ENCODE results near the gene LACC1.

LACC1 gene

DNA sequence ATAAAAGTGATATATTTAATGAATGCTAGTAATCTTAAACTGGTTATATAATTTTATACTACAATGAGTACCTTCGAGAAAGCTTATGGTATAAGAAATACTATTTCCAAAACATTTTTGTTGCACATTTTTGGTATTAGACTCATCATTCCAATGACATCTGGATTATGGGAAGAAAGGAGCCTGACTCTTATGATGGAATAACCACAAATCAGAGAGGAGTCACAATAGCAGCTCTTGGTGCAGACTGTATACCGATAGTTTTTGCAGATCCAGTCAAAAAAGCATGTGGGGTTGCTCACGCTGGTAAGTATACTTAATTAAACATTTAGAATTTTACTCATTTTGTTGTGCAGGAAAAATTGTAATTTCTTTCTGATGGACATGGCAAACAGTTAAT lies 3.9 kb downstream of the LACC1 start:
- DNase-seq, result no peak

DNA sequence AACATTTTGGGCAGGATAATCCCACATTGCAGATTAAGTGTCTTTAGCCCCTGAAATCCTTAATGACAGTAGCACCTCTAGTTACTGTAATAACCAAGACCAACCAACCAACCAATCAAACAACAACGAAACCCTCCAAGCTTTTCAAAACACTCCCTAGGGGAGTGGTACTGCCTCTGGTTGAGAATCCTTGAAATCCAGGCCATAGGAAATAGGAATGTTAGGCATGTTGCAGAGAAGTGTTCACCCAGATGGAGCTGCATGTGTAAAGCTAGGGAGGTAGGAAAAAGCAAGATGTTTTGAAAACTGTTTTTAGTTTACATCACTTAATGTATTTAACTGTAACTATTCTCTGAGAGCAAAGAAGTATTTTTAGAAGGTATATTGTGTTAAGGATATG lies 4.5 kb downstream of the LACC1 start:
- DNase-seq, result no peak

DNA sequence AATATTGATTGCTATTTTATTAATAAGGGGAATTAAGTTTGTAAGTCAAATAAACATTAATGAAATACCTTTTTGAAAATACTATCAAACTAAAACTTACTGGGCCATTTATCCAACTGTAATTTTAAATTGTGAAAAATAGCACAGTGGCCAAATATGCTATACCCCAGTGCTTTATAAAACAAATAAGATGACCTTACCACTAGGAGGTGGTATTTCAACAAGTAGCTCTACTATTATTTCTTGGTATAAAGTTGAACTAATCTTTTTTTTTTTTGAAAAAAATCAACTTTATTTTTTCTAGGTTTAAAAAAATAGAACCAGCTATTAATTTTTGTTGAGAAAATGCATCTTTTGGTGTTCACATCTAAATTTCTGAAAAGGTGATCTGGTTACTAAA lies 14.7 kb downstream of the LACC1 start:
- no peak for DNase-seq

DNA sequence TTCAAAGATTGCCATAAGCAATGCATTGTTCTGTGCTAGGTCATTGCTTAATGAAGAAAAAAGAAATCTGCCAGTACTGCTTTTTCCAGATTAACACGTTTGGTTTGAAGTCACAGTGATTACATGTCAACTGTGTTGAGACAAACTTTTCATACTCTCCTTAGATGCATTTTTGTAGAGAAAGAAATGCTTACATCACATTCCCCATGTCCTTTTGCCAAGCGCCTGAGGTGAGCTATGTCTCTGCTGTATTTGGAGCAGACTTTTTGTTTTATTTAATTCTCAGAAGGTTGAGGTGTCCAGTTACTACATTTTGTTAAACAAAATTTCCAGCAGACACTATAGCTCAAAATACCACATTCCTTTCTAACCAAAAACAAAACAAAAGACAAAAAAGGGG lies 16.2 kb downstream of the LACC1 start:
- no peak for DNase-seq

DNA sequence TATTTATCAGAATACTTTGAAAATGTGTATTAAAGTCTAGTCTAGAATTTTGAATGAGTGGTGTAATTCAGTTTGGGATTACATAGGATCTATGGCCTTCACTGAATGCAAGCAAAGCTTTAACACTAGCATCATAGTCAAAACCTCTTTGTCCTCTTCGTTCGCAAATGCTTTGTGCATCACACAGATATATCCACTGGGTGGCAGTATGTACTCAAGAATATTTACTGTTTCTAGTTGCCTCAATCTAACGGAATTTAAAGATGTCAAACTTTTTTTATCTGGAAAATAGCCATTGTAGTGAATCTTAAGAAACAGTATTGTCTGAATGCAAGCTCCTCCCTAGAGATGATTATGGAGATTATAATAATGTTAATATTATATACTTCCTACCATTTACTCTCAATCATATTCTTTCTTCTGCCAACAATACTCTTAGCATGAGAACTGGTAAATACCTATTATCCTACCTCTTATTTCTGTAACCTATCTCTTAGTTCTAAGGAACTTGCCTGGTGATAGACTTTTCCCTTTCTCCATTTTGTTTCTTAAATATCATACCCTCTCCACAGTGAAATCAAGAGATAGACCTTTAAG lies 25.8 kb downstream of the LACC1 start:
- DNase-seq, result peak in 13 of 56 donors; percentile 1 to 79 (median 14)

DNA sequence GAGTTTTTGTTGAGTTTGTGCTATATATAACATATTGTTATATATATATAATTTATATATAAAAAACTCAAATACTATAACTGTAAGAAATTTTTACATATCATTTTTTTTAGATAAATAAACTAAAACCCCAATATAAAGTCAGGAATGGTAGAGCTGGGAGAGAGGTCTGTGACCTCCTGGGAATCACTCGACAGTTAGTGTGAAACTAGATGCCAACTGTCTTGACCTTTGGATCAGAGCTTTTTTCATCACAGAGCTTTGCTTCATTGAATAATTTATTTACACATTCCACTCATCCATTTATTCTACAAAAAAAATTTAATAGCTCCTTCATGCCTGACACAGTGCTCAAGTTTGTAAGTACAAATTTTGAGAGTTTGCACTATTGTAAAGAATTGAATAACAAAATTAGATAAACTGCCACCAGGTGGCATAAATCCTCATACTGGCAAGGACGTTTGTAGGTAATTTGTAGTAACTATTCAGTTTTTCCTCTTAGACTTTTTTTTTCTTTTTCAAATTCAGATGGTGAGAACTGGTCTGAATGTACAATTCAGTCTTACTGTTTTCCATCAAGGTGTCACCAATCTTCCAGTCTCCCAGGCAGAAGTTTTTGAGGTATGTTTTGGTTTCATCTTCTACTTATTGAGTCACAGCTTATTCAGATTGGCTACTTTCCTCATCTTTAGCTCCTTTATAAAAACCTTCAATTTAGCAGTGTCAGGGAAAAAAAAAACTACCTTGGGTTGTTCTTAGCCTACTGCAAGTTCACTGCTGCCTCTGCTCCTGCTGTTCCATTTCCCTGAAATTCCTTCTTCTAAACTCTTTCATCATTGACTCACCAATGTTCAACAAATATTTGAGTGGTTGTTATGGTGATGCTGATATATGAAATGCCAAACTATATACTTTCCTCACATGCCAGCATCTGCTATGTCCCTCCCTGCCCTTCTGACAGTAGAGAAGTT lies 28.7 kb downstream of the LACC1 start:
- peak in 2 of 56 donors; percentile 9 to 16 for DNase-seq

DNA sequence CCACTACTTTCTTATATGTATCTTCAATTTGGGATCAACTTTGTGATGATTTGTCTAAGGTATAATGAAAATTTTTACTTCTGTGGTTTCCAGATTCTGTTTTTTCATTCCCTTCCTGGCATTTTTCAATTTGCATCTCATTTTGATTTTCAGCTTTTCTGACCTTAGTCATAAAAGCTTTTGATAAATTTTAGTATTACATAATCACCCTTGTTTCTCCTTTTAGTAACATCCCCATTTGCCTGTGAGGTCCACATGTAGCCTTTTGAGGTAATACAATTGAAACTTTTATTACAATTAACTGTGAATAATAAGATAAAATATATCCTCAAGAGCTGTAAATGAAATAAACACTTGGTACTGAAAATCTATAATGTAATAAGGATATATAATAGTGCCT lies 31.2 kb downstream of the LACC1 start:
- DNase-seq, result no peak

DNA sequence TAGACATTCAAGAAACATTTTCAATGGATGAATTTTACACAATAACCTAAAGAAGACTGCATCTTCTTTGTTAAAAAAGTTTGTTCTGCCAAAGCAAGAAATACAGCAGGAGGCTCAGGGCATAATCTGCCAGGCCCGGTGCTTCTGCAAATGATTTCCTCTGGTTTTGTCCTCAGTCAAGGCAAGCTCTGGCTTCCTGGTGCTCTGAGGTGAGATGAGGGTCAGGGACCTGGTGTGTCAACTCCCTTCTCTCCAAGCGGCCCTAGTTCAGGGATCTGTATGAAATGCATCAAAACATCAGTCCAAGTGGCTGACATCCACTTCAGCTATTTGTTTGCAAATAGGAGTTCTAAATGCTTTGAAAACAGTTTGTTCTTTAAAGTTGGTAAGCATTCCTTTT lies 31.6 kb downstream of the LACC1 start:
- no peak for DNase-seq

DNA sequence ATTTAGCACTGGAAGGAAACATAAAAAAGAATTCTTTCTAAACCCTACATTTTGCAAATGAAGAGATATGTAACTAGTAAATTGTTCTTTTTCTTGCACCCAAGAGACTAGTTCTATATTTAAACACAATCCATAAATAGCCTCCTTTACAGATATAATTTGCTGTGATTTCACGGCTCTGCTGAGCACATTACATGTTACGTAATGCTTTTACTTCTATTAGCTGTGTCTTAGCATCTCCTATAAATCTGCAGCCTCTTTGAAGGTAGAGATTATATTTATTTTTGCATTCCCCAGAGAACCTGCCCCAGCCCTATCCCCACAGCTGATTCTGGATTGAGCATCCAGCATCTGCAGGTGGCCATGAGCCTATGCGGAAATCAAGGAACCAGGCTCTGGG lies 32.2 kb downstream of the LACC1 start:
- DNase-seq, result peak in 1 of 56 donors; percentile 3

DNA sequence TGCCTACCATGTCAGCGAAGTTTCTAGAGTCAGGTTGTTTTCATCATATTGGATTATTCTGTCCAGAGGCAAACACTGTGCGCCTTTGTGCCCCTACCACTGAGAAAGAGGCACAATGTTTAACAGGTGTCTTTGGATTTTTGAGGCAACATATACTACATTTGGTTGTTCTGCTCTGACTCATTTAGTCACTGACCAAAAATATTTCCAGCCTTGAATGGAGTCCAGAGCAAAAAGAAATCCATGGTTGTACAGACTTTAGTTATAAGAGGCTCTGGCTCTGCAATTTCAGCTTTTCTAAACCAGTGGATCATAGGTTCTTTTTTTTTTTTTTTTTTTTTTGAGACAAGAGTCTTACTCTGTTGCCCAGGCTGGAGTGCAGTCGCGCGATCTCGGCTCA lies 35.7 kb downstream of the LACC1 start:
- no peak for DNase-seq

DNA sequence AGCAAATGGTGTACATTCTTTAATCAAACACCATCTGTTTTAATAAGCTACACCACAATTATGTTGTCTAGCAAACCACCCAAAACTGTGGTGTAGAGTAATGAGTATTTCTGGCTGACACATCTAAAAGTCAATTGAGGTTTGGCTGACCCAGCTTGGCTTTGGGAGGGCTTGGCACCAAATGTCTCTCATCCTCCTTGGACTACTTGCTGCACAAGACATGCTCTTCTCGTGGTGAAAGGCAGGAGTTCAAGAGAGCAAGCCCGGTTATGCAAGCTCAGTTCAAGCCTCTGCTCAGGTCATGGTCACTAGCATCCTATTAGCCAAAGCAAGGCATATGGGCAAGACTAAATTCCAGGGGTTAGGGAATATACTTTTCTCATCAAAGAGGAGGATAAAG lies 37.1 kb downstream of the LACC1 start:
- DNase-seq, result no peak

DNA sequence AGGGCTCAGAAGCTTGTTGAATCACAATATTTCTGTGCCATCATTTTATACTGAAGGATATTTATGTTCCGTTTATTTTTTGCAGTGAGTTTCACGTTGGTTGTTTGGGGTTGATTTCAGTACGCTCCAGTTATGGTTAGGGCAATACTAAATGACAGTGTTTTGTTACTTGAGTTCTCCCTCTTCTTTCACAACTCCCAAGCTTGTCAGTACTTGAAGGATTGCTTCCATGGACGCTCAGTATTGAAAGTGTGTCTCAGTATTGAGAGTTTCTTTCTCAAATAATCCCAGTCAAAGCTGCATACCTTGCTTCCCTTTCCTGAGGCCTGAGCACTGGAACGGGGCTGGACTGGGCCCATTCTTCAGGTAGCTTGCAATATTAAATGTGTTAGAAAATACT lies 38.9 kb downstream of the LACC1 start:
- no peak for DNase-seq

DNA sequence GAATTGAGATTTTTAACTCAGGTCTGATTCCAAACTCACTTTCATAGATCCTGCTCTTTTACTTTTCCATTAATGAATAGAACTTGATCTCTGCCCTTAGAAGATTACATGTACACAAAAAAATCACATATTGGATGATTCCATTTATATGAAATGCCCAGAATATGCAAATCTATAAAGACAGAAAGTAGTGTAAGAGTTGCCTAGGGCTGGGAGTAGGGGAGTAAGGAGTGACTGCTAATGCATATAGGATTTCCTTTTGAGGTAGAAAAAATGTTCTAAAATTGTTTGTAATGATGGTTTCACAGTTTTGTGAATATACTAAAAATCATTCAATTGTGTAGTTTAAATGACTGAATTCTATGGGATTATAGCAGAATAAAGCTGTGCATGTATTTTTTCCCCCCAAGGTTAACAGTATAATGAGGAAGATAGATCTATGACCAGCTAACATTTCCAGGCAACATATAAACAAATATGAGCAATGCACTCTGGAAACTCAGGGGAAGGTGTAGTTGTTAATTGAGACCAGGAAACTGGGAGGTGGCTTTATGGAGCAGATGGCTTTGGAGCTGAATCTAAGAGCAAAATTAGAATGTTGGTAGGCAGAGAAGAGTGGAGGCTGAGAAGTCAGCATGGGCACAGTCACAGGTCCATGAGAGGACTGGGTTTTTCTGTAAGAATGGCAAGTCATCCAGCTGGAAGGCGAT lies 41.4 kb downstream of the LACC1 start:
- peak in 2 of 56 donors; percentile 0 to 1 for DNase-seq

DNA sequence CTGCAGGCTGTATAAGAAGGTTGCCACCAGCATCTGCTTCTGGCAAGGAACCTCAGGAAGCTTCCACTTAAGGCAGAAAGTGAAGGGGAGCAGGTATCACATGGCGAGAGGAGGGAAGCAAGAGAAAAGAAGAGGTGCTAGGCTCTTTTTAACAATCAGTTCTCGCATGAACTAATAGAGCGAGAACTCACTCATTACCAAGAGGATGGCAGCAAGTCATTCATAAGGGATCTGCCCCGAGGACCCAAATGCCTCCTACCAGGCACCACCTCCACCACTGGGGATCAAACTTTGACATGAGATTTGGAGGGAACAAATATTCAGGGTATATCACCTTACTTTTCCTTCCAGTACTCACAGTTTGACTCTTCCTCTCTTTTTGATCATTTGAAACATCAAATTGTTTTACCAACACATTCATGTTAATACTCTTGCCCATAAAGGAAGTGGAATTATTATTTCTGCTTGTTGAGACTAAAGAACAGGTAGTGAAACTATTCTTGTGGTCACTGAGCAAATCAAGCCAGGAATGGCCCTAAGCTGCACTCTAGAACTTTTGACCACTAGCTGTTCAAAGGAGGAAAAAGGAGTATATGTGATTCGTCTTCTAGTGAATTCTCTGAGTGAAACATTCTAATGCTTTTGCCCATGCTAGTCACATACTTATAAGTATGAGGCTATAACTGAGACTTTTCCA lies 45.0 kb downstream of the LACC1 start:
- DNase-seq, result no peak

DNA sequence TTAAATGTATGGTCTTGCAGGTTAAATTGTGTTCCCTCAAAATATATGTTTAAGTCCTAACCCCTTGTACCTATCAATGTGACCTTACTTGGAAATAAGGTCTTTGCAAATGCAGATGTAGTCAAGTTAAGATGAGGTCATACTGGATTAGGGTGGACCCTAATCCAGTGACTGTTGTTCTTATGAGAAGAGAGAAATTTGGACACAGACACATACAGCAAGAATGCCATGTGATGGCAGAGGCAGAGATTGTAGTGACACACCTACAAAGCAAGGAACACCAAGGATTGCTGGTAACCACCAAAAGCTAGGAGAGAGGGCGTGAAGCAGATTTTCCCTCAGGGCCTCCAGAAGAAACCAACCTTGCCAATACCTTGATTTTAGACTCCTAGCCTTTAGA lies 50.2 kb downstream of the LACC1 start:
- DNase-seq, result no peak

DNA sequence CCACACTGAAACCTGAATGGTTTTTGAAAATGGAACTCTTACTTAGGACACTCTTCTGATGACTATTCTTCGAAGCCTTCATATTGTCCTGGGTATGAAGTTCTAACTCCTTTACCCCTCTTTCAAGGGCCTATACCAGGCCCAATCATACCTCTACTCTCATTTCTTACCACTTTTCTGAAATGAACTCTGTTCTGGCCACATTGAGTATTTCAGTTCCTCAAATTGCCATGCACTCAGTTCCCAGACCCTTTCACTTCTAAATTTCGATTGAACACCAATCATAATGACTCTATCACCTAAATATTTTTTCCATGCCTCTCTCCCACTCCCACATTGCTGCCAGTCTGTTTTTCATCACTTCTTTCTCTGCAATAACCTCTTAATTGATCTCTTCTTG lies 53.7 kb downstream of the LACC1 start:
- no peak for DNase-seq

DNA sequence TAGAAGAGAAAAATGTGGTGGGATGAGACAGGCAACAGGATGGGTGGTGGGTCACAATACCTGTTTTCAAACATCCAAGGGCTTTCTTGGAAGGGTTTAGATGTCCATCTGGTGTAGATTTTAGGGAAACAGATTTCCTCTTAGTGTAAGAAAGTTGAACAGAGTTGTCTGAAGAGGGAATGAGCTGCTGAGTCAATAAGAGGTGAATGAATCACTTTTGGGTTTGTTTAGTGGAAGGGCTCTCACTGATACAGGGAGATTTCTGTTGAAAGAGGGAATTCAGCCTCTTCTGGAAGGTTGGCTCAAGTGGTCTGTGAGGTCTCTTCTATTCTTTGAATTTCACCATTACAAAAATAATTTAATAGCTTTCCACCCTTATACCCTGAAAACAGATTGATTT lies 54.6 kb downstream of the LACC1 start:
- no peak for DNase-seq

DNA sequence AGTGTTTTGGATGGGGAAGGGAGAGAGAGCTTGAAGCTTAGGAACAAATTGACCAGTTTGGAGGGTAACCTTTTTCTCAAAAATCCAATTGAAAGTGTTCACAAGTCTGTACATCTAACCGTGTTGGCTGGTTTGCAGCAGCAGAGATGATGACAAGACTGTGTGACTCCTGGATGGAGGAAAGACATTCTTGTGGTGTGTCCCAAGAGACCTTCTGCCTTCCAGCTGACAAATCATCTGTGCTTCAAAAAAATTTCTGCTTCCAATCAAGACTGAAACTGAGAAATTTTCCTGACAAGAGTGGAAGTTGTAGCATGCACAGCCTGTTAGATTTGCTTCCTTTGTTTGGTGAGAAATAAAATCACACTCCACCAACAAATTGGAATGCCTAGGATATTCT lies 56.2 kb downstream of the LACC1 start:
- DNase-seq, result no peak

DNA sequence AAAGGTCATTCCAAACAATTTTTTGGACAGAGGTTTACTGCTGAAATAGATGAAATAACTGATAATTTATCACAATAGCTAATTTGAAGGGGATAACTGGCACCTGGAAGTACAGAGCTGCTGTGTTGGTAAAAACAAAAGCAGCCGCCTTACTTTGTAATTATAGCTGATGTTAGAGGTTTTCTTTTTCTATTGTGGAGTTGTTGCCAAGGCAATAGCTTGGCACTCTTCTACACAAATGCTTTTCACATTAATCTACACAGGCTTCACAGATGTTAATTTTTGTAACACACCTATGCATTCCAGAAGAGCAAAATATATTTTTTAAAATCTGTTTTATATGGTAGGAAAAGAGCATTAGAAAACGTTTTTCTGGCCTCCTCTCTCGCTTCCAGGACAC lies 56.9 kb downstream of the LACC1 start:
- DNase-seq, result no peak

DNA sequence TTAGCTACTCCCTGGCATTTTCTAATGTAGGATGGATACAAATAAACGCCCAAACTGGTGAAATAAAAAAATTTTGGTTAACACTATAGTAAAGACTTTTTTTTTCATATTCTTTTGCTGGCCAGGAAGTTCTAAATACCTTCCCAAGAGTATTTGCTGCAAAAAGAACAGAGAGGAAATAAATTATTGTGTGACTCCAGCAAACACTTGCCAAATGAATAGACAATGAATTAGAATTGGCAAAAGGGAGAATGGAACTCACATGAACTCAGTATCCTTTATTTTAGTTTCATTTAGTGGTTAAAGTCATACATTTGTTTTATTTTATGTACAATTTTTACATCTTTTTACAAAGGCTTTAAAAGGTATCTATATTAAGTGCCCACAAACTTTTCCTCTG lies 58.1 kb downstream of the LACC1 start:
- DNase-seq, result no peak

DNA sequence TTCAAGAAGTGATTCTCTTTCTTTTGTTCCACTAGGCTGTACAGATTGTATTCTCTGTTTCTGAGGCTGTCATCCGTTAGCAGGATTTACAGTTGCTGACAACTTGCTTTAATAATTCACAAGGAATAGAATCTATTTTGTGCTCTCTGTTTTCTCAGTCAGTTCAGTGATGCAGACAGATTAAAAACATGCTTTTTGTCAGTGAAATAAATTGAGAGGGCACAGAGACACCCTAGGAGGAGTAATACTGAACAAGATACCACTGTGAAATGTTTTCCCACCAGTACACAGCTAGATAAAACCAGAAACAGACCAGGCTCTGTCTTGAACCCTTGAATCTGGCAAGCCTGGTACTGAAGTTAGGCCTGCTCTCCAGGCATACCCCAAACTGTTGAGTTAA lies 58.7 kb downstream of the LACC1 start:
- DNase-seq, result no peak

DNA sequence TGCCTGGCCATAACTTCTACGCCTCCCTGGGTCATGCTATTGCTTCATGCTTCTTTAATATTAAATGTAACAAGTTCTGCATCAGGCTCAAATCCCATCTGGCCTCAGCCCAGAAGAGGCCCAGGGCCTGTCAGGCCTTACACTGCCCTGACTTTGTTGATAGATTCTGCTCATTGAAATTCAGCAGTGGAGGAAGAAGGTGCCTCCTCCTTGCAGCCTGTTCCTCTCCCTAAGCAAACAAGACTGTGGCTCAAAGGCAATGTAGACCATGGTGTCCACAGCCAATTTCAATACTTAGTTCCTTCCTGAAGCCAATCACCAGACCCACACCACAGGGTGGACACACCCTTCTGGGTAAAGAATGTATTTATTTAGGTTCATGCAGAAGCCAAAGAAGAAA lies 59.4 kb downstream of the LACC1 start:
- DNase-seq, result no peak
